ENCODE measurements around the gene CDK2.
"Not testable (repeated sequence)": the region's sequence is repeated elsewhere in the genome, so short reads cannot be mapped to it uniquely, and the experiment has no call there.

The CDK2 gene

GRCh38 chr12:55938826-55939501, 27.7 kb upstream of the CDK2 start:
- no peak for DNase-seq

- peak; percentile 38 for DNase-seq
Measured at GRCh38 chr12:55940065-55940732, 26.4 kb upstream of the CDK2 start.

GRCh38 chr12:55942055-55942454, 24.6 kb upstream of the CDK2 start:
- DNase-seq: no peak

DNA sequence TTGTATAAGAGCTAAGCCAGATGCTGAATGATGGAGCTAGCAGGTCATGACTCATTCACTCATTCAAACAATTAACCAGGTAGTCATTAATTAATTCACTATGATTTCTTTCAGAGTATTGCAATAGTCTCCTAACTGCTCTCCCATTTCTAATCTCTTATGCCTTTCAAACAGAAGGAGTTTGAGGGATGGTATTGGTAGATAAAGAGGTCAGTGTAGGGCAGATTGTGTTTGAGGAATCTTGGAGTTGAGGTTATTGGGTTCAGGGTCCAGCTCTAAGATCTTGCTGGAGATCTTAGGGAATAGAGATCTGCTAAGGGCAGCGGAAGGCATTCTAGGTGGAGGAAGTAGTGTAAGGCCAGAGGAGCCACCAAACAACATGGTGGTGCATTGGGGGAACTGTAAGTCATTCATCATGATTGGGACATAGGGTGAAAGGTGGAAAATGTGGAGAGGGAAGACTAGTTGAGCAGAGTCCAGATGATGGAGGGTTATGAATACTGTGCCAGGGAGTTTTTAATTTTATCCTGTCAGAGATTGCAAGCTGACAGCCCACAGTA, 24.0 kb upstream of the CDK2 start:
- no peak for DNase-seq

- DNase-seq: no peak
Measured at GRCh38 chr12:55946553-55946952, 20.1 kb upstream of the CDK2 start.

GRCh38 chr12:55955344-55955743, 11.3 kb upstream of the CDK2 start:
- DNase-seq: no peak

GRCh38 chr12:55955800-55956508, 10.7 kb upstream of the CDK2 start:
- no peak for DNase-seq

- DNase-seq: no peak
Measured at GRCh38 chr12:55957106-55957859, 9.3 kb upstream of the CDK2 start.

- no peak for DNase-seq
Measured at GRCh38 chr12:55963760-55964159, 2.9 kb upstream of the CDK2 start.

GRCh38 chr12:55965240-55965639, 1.4 kb upstream of the CDK2 start:
- DNase-seq: no peak

GRCh38 chr12:55965941-55966407, 656 bp upstream of the CDK2 start, which contains the start of gene PMEL:
PMEL (minus strand) TSS chr12:55966042; CDS start chr12:55966011, 31 bp downstream.
- no peak for DNase-seq

DNA sequence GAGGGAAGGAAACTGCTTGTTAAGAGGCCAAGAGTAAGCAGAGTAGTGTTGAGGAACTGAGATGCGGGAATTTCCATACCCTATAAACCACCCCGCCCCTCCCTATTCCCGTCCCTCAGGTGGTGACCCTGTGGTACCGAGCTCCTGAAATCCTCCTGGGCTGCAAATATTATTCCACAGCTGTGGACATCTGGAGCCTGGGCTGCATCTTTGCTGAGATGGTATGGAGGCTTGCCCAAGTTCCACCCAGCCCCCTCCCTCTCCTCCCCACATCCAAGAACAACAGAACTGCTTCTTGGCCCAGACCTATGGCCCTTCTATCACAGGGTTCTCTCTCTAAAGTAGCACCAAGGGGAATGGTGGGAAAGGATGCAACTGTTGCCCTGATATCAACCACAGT, 2.7 kb downstream of the CDK2 start:
- no peak for DNase-seq

GRCh38 chr12:55970775-55971174, 4.1 kb downstream of the CDK2 start:
- DNase-seq: no peak

- no peak for DNase-seq
Measured at GRCh38 chr12:55972042-55972441, 5.4 kb downstream of the CDK2 start.

- DNase-seq: no peak
Measured at GRCh38 chr12:55972456-55972855, 5.8 kb downstream of the CDK2 start.

DNA sequence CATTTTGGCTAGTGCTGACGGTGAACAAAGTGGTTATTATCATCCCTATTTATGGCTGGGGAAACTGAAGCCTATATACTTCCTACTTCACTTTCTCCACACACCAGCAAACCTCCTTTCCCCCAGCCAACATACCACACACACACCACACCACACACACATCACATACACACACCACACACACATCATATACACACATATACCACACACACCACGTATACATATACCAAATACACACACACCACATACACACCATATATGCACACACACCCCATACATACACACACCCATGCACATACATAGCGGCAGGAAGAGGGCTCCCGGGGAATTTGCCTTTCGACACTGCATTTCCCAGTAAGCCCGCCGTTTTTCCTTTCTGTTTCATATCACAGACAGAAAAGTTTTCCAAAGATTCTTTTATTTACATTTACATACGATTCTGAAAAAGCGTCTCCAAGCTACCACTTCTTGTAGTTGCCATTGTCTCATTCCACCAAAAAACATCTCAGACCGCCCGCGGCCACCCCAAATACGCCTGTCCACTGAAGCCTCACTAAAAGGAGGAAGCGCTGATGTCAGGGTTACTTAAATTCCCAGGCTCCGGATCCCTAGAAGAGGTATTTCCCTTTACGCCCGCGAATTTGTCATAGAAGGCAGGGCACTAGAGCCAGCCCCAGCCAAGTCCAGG, 6.4 kb downstream of the CDK2 start:
- no peak for DNase-seq

- peak; percentile 100 for DNase-seq
Measured at GRCh38 chr12:55973599-55974307, 7.1 kb downstream of the CDK2 start, which contains the start of gene RAB5B. RAB5B (plus strand) TSS chr12:55974078; CDS start chr12:55986961, 12,883 bp downstream.

DNA sequence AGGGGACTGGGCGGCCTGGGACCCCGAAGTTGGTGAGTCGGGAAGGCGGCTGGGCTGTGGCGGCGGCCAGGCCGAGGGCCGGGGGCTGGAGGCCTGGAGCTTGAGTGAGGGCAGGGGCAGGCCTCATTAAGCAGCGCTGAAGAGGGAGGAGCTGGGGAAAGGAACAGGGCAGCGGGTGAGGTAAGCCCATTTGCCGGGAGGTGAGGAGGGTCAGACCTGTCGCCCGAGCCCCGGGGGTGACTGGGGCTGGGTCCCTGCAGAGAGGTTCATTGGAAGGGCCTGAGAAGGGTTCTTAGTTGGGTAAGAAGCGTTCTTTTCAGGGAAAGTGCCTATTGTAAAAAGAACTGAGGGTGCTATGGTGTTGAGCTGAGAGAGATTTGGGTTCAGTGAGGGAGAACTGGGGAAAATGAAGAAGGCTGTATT, 7.7 kb downstream of the CDK2 start:
- DNase-seq: no peak

DNA sequence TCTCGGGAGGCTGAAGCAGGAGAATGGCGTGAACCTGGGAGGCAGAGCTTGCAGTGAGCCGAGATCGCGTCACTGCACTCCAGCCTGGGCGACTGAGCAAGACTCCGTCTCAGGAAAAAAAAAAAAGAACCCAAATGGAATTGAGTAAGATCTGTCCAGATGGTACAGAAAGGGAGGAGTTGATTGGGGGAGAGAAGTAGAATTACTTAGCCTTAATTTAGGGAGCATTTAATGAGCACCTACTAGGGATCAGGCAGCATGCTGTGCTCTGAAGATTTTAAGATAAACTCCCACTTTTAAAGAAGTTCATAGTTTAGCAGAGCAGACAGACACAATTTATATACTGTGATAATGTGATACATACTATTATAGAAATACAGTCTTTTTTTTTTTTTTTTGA, 11.8 kb downstream of the CDK2 start:
- no peak for DNase-seq

GRCh38 chr12:55979069-55979468, 12.4 kb downstream of the CDK2 start:
- DNase-seq: no peak

DNA sequence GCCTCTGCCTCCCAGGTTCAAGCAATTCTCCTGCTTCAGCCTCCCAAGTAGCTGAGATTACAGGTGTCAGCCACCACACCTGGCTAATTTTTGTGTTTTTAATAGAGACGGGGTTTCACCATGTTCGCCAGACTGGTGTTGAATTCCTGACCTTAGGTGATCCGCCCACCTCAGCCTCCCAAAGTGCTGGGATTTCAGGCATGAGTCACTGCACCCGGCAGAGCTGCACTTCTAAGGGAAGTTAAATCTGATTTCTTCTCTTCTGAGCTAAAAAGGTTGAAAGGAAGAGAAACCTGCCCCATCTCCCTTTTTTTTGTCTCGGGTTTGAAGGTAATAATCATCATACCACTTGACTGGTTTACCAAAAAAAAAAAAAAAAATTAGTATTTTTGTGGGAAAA, 15.3 kb downstream of the CDK2 start:
- DNase-seq: not testable (repeated sequence)
